ENCODE results near the gene TRAPPC6A.

TRAPPC6A gene

DNA sequence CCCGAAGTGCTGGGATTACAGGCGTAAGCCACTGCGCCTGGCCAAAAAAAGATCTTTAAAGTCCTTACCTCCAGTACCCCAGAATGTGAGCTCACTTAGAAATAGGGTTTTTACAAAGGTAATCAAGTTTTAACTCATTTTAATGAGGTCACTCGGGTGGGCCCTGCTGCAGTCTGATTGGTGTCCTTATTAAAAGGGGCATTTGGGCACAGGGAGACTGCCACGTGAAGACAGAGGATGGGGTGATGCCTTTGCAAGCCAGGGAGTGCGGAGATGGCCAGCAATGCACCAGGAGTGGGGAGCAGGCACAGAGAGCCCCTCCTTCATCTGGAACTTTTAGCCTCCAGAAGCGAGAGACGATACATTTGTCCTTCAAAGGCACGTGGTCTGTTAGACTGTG lies 28.9 kb downstream of the TRAPPC6A start:
- no peak for DNase-seq (ENCODE audit: low read depth)

DNA sequence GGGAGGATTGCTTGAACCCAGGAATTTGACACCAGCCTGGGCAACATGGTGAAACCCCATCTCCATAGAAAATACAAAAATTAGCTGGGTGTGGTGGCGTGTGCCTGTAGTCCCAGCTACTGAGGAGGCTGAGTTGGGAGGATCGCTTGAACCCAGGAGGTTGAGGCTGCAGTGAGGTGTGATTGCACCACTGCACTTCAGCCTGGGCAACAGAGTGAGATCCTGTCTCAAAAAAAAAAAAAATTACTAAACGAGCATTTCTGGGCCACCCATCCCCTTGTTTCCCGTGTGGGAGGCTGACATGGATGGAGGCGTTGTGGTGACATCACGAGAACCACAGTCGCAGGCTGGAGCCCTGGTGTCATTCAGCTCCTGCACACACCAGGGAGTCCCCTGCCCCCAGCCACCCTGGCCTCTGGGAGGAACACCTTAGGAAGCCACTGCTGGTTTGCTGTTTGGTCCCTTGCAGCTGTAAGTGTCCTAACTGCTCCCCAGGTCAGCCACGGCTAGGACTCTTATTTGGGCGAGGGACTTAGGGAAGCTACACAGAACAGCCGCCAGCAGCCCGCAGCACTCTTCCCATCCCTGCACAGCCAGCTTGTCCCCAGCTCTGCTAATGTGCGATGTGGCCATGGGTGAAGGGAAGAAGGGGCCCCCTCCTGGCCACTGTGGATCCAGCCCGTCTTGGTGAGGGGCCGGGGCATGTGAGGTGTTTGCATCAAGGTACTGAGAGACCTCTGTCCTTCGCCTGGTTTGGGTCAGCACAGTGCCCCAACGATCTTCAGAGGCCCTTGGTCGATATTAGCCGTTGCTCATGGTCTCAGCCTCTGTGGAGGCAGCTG lies 30.0 kb downstream of the TRAPPC6A start:
- DNase-seq (ENCODE audit: low read depth): no peak

DNA sequence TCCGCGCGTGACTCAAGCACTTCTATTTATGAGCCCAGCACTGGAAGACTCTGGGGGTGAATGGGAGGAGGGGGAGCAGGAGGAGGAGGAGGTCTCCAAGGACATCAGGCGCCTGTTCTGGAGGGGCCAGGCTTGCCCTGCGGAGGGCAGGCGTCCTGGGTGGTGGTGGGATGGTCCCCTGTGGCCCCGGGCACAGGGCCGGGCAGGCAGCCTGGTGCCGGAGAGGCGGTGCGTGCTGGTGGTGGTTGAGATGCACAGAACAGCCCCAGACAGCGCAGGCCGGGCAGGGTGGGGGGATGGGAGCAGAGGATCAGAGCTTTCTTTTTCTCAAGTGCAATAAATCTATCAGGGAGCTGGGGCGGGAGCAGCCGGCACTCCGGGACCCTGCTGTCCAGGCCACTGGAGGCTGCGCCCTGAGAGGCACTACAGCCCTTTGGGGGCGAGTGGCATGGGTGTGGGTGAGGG lies 31.3 kb downstream of the TRAPPC6A start:
- DNase-seq (ENCODE audit: low read depth): no peak

DNA sequence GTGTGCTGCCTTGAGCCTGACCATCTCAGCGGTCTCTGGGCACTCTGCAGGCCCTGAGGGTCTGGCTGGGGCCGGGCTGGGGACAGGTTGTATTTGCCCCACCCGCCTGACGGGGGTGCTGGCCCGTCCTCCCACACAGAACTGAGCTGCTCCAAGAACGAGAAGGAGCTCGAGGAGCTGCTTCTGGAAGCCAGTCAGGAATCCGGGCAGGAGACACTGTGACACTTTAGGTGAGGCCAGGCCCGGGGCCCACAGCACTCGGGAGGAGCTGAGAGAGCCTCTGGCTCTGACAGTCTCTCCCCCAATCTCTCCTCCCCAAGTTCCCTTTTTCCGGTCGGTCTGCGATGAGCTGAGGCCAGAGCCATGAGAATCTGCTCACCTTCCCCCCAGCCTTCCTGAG lies 31.8 kb downstream of the TRAPPC6A start:
- DNase-seq (ENCODE audit: low read depth): no peak

- no peak for DNase-seq (ENCODE audit: low read depth)
These were observed 32.5 kb downstream of the TRAPPC6A start for GRCh38 chr19:45145270-45146189.

DNA sequence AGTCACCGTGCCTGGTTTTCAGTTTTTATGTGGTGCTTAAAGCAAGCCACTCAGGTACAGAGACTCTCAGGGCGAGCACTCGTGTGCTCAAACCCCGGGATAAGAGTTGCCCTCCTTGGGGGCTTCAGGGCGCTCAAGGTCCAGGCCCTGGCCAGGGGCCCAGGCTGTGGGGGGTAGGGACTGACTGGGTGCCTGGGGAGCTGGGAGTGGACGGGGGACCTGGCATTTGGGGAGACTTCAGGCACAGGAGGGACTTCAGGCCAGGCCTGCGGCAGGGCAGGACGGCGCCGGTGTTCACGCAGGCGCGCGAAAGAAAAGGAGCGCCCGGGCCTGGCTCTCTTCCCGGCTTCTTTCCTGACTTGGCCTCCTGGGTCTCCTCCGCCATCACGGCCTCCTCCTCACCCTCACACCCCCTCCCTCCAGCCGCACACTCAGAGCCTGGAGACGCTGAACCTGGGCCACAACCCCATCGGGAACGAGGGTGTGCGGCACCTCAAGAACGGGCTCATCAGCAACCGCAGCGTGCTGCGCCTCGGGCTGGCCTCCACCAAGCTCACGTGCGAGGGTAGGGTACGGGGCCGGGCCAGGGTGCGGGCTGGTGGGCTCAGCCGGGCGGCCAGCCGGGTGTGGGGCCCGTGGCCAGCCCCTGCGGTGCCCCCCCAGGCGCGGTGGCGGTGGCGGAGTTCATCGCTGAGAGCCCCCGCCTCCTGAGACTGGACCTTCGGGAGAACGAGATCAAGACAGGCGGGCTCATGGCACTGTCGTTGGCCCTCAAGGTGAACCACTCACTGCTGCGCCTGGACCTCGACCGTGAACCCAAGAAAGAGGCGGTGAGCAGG lies 33.4 kb downstream of the TRAPPC6A start:
- no peak for DNase-seq (ENCODE audit: low read depth)

DNA sequence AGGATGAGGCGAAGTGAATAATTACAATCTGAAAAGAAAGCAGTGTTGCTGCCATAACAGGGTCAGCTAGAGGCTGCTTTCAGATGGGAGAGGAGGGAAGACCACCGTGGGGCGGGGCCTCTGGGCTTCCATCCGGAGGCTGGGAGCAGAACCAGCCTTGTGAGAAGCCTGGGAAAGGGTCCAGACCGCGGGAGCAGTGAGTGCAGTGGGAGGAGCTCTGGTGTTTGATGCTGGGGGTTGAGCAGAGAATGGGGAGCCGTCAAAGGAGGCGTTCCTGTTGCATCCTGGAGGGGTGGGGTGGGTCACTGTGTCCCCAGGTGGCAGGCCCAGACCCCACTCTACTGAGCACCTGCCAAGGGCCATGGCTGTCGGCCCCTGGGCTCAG lies 35.3 kb downstream of the TRAPPC6A start:
- DNase-seq (ENCODE audit: low read depth): no peak

DNA sequence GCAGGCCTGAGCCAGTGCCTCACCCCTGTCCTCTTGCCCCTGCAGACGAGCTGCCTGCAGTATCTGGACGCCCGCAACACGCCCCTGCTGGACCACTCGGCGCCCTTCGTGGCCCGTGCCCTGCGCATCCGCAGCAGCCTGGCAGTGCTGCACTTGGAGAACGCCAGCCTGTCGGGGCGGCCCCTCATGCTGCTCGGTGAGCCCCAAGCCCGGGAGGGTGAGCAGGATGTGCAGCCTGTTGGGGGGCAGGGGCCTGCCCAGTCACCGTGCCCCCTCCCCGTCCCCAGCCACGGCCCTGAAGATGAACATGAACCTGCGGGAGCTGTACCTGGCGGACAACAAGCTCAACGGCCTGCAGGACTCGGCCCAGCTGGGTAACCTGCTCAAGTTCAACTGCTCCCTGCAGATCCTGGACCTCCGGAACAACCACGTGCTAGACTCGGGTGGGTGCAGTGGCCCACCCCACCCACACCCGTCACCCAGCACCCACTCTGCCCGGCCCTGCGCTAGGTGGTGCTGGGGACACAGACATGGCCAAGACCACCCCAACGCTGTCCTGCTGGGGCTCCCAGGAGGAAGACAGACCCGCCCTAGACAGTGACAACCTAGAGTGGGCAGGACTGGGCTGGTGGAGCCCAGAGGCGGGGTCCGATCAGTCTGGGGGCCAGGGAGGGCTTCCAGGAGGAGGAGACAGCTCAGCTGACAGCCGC lies 35.9 kb downstream of the TRAPPC6A start:
- no peak for DNase-seq (ENCODE audit: low read depth)

DNA sequence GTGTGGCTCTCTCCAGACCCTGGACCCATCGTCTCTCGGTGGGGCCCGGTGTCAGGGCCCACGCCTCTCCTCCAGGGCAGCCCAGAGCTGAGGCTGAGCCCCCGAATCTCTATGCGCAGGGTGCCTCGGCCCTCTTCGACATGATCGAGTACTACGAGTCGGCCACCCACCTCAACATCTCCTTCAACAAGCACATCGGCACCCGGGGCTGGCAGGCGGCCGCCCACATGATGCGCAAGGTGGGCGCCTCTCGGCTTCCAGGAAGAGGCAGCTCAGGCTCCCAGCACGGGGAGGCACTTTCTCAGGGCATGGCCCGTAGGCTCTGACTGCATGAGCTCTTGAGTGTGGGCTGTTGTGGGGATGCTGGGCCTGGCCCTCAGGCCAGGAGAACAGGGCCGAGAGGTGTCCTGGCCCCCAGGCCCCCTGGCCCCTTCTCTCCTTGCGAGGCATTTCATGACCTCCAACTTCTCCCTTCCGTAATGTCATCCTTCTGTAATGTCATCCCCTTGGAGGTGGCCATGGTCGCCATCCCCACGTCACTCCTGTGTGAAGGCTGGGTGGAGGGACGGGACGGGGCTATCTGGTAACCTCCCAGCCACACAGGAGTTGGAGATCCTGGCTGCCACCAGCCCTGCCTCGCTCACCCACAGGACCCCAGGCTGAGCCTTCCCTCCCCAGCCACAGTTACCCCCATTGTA lies 36.7 kb downstream of the TRAPPC6A start:
- no peak for DNase-seq (ENCODE audit: low read depth)

DNA sequence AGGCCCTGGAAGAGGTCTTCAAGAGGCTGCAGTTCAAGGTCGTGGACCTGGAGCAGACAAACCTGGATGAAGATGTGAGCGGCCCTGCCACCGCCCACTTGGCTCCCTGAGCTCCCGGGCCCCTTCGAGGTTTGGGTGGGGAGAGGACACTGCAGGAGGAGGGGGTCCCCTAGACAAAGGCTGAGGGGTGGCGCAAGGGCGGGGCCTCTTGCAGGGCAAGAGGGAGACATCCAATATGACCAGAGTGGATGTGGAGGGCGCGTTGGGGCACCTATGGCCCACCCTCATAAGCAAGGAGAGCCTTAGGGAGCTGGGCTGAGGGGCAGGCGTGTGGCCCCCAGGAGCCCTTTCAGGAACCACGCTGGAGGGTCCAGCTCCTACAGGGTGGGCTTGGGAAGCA lies 37.5 kb downstream of the TRAPPC6A start:
- DNase-seq (ENCODE audit: low read depth): no peak

DNA sequence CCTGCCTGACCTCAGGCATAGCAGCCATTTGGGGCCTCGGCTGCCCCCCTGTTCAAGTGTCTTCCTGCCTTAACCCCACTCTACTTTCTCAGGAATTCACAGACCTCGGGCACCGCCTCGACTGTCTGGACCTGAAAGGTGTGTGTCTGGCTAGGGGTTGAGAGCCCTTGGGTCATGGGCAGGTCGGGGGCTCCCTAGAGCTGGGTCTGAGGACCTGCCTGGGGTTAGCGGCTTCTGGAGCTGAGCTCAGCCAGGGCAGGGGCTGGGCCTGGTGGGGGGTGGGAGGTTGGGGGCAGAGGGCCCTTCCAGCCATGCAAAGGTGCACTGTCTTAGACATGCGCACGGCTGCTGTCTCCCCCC lies 37.9 kb downstream of the TRAPPC6A start:
- no peak for DNase-seq (ENCODE audit: low read depth)

- no peak for DNase-seq (ENCODE audit: low read depth)
These were observed 38.5 kb downstream of the TRAPPC6A start for GRCh38 chr19:45139286-45140143.

DNA sequence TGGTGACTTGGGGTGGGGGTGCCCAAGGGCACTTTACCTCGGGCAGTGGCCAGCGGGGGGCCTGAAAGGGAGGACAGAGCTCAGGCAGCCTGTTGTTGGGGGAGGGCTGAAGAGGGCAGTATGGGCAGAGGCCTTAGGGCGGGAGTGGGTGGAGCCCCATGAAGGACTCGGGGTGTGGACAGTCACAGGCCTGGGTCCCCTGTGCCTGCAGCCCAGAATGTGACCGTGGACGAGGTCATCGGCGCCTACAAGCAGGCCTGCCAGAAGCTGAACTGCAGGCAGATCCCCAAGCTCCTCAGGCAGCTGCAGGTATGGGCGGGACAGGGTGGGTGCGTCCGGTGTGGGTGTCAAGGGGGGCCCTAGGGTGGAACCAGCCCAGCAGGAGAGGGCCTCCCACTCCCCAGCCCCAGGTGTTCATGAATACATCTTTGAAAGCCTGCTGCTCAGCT lies 39.7 kb downstream of the TRAPPC6A start:
- DNase-seq (ENCODE audit: low read depth): no peak

DNA sequence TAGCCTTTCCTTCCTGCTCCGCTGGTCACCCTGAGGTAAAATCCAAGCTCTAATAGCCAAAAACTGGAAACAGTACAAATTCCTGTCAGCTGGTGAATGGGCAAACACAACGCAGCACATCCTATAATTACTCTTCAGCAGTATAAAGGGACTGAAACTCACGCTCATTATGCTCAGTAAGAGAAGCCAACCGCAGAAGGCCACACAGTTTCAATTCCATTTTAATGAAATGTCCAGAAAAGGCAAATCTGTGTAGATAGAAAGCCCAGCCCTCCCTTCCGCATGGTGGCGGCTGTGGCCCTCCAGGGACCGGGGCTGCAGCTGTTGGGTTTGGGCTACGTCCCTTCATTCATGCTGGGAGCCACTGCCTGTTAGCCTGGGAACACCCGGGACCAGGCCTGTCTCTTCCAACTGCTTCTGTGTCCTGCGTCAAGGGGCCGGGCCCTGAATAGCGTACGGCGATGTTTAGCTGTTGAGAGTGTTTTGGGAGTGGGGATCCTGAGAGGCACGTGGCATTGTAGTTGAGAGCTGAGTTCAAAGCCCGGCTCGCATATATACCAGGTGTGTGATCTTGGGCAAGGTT lies 40.8 kb downstream of the TRAPPC6A start:
- no peak for DNase-seq (ENCODE audit: low read depth)

- DNase-seq (ENCODE audit: low read depth): no peak
These were observed 41.4 kb downstream of the TRAPPC6A start for GRCh38 chr19:45136507-45137178.

DNA sequence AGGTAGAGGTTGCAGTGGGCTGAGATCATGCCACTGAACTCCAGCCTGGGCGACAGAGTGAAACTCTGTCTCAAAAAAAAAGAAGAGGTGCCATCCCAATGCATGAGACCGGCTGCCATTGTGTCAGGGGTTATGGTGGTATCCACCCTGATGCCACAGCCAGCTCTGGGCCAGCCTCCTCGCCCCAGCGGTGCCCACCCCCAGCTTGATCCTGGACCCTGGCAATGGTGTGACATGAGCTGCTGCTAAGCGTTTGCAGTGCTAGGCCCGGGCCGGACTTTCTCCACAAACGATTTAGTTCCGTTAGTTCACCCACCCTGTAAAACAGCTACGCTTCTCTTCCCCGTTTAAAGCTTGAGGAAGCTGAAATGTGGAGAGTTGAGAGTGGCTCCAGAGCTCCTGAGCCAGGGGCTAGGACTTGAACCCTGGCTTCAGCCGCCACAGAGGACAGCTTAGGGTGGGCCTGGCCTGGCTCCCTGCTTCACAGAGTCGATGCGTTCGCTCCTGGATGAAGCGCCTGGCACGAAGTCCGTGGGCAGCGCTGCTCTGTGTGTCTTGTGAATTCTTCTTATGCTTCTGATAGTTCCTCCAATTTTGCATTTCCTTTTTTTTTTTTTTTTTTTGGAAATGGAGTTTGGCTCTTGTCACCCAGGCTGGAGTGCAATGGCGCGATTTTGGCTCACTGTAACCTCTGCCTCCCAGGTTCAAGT lies 42.7 kb downstream of the TRAPPC6A start:
- DNase-seq (ENCODE audit: low read depth): no peak

GRCh38 chr19:45133661-45134060 lies 44.4 kb downstream of the TRAPPC6A start:
- DNase-seq (ENCODE audit: low read depth): no peak
